ENCODE data around the gene MMP25. TPM values are rescaled to one million over a fixed set of nuclear protein-coding genes. Genes with fewer than 3 reads are reported as not detected.

The MMP25 gene
- total and polyA plus RNA-seq, 9 of the 15 experiments (the other 6 are each of a cell fraction or from before 2014, with no cell fraction given), result 0.03 to 0.04 TPM; not detected in 7

DNA sequence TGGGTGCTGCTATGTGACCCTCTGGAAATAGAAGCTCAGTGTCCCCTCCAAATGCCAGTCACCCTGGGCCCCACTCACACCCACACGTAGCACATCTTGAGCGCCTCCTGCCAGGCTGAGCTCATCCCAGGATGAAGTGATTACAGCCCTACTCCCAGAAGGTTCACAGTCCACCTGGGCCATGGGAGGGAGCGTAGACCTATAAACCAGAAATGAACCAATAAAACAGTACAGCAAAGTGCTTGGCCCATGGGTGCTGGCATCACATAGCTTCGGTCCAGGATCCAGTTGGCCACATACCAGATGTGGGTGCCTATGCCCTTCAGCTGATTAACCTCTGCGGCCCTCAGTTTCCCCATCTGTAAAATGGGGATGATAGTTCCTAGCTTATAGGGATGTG, 7.5 kb upstream of the MMP25 start:
- POLR2A ChIA-PET, result interaction anchor here (0.6 to 1.0 kb wide), 2 partner anchors 86 to 196 kb away, joined by 3 read pairs; partner anchors contain the start of gene ZNF200
- in situ Hi-C loops (cut with MboI), result no loop called here

More for the DNA sequence above, 7.5 kb upstream of the MMP25 start:
- intact Hi-C loops (cut with micrococcal nuclease), result no loop called here
- Histone ChIP-seq H3K79me2 (ENCODE audit: control insufficient read depth, insufficient read depth, low read length) (no peaks in the 10 kb centered on the region), H3K4me3 (no peak overlapping the region), H3K4me1 (replicated peaks in 1 of 2; ENCODE audit: control insufficient read depth in 2 of 2, insufficient read depth in 2 of 2, low read length in 2 of 2) (peaks cover 0 to 16% of the 10 kb centered on the region in 2 experiments; a peak in 2 of 5 replicates), H3K27me3 (ENCODE audit: control insufficient read depth in 2 of 2, insufficient read depth in 2 of 2, low read length in 2 of 2) (peaks cover 50 to 63% of the 10 kb centered on the region in 2 experiments), H2AFZ (ENCODE audit: low read depth, low read length) (no peak overlapping the region), H3K9ac (ENCODE audit: insufficient read depth in 1 of 2, low read depth in 2 of 2, low read length in 2 of 2) (no peak overlapping the region; a peak in 1 of 4 replicates), H3K9me3 (replicated peaks; ENCODE audit: control insufficient read depth, insufficient read depth, low read depth, low read length) (no peaks in the 10 kb centered on the region), H3K36me3 (ENCODE audit: control insufficient read depth, insufficient read depth, low read length) (no peaks in the 10 kb centered on the region), H3K9me1 (ENCODE audit: control insufficient read depth, insufficient read depth, low read length) (no peaks in the 10 kb centered on the region), H3K27ac (ENCODE audit: extremely low read depth, low read depth, low read length) (no peak overlapping the region), H4K20me1 (replicated peaks; ENCODE audit: control insufficient read depth, insufficient read depth, low read length) (peaks cover 8% of the 10 kb centered on the region), H3K4me2 (ENCODE audit: insufficient read depth, low read length) (no peak overlapping the region)
- no peak for FAIRE-seq
- no peak for TF ChIP-seq BACH1 (tag; IDR thresholded peaks at IDR 0.05)
- TF ChIP-seq JUN (IDR thresholded peaks at IDR 0.05; ENCODE audit: borderline replicate concordance, low read depth, low read length), result no peak
- no peak for TF ChIP-seq JUN (CRISPR knock-in tag; IDR thresholded peaks at IDR 0.05; ENCODE audit: borderline replicate concordance)
- TF ChIP-seq ILK (tag; IDR thresholded peaks at IDR 0.05; ENCODE audit: borderline replicate concordance, low read depth), result no peak
- TF ChIP-seq PRMT5 (CRISPR knock-in tag; IDR thresholded peaks at IDR 0.05), result no peak
- 0 out of 2 replicates have a peak, but pooled peaks have one; percentile 33 for TF ChIP-seq BCOR (IDR thresholded peaks at IDR 0.05)
- no peak for TF ChIP-seq KDM1A (IDR thresholded peaks at IDR 0.05)
- TF ChIP-seq HDAC1 (IDR thresholded peaks at IDR 0.05), result no peak
- no peak for TF ChIP-seq PCBP2 (IDR thresholded peaks at IDR 0.05; ENCODE audit: low read depth, low read length, poor library complexity, severe bottlenecking)
- TF ChIP-seq ZNF239 (CRISPR knock-in tag; IDR thresholded peaks at IDR 0.05), result no peak
- no peak for TF ChIP-seq XRCC3 (IDR thresholded peaks at IDR 0.05)
- TF ChIP-seq, protein P1, sequence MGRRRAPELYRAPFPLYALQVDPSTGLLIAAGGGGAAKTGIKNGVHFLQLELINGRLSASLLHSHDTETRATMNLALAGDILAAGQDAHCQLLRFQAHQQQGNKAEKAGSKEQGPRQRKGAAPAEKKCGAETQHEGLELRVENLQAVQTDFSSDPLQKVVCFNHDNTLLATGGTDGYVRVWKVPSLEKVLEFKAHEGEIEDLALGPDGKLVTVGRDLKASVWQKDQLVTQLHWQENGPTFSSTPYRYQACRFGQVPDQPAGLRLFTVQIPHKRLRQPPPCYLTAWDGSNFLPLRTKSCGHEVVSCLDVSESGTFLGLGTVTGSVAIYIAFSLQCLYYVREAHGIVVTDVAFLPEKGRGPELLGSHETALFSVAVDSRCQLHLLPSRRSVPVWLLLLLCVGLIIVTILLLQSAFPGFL (CRISPR knock-in tag; IDR thresholded peaks at IDR 0.05), result no peak
- no peak for TF ChIP-seq HNRNPK (IDR thresholded peaks at IDR 0.05; ENCODE audit: low read depth, low read length, poor library complexity, severe bottlenecking)
- no peak for TF ChIP-seq TARDBP (IDR thresholded peaks at IDR 0.05)
- TF ChIP-seq ESRRA (IDR thresholded peaks at IDR 0.05; ENCODE audit: borderline replicate concordance, low read depth), result peak; percentile 52; the same call in 1 of the 2 replicates
- TF ChIP-seq RBM25 (IDR thresholded peaks at IDR 0.05; ENCODE audit: low read depth, low read length, severe bottlenecking), result peak; percentile 67
- TF ChIP-seq, protein P2, sequence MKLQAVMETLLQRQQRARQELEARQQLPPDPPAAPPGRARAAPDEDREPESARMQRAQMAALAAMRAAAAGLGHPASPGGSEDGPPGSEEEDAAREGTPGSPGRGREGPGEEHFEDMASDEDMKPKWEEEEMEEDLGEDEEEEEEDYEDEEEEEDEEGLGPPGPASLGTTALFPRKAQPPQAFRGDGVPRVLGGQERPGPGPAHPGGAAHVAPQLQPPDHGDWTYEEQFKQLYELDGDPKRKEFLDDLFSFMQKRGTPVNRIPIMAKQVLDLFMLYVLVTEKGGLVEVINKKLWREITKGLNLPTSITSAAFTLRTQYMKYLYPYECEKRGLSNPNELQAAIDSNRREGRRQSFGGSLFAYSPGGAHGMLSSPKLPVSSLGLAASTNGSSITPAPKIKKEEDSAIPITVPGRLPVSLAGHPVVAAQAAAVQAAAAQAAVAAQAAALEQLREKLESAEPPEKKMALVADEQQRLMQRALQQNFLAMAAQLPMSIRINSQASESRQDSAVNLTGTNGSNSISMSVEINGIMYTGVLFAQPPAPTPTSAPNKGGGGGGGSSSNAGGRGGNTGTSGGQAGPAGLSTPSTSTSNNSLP (IDR thresholded peaks at IDR 0.05; ENCODE audit: borderline replicate concordance, low read depth, low read length), result no peak
- TF ChIP-seq ZNF140 (CRISPR knock-in tag; IDR thresholded peaks at IDR 0.05), result no peak
- CTCF ChIA-PET (ENCODE audit: low intra/inter-chr PET ratio), result no interaction called here
- no TSS peak for BruUV-seq (replicated peaks)
- no peak for ATAC-seq
- 21% methylated on average over 5 of the region's 5 CpGs for WGBS (ENCODE audit: insufficient coverage, low coverage, missing lambda C conversion rate)
- DNase-seq (ENCODE audit: extremely low read depth in 1 of 4, low spot score in 3 of 4), result no peak

Data from K562 (cell line).